HEK293T (cell line): ENCODE measurements around the gene EHD4.

Source experiments
- CTCF ChIA-PET: fragments of 350-600 bp; formaldehyde crosslinking; extraction: SDS; loops from one replicate; lab custom pipeline; 2021; ENCODE audit warnings: antibody characterized with exemption, inconsistent platforms; lab: Yijun Ruan, JAX
- POLR2A ChIA-PET: fragments of 350-600 bp; formaldehyde crosslinking; extraction: SDS; loops from one replicate; lab custom pipeline; 2020; ENCODE audit warnings: antibody characterized with exemption, inconsistent platforms; lab: Yijun Ruan, JAX
- DNase-seq: peaks from one replicate; pipeline ENCODE4 v3.0.0; 2012; ENCODE audit warnings: mixed read lengths; ENCODE audit errors: extremely low spot score
- ARNT ChIP-seq: fragments of 450-650 bp; IDR thresholded peaks from 2 replicates; pipeline ENCODE4 v1.6.1; 2017; ENCODE audit warnings: mild to moderate bottlenecking
- BHLHE40 ChIP-seq: fragments of 450-650 bp; IDR thresholded peaks from 2 replicates; pipeline ENCODE4 v1.6.1; 2016; ENCODE audit warnings: mild to moderate bottlenecking, moderate library complexity, borderline replicate concordance
- CTBP1 ChIP-seq: fragments of 450-650 bp; IDR thresholded peaks from 2 replicates; pipeline ENCODE4 v1.6.1; 2016; ENCODE audit warnings: borderline replicate concordance
- ELF4 ChIP-seq: fragments of 450-650 bp; IDR thresholded peaks from 2 replicates; pipeline ENCODE4 v1.6.1; 2017; ENCODE audit warnings: antibody characterized with exemption
- FOXA1 ChIP-seq: fragments of 450-650 bp; IDR thresholded peaks from 2 replicates; pipeline ENCODE4 v1.6.1; 2016; ENCODE audit warnings: mild to moderate bottlenecking
- FOXK2 ChIP-seq: fragments of 450-650 bp; IDR thresholded peaks from 2 replicates; pipeline ENCODE4 v1.6.1; 2016; ENCODE audit warnings: mild to moderate bottlenecking
- FOXM1 ChIP-seq: fragments of 450-650 bp; IDR thresholded peaks from 2 replicates; pipeline ENCODE4 v1.6.1; 2017; ENCODE audit warnings: mild to moderate bottlenecking, borderline replicate concordance
- HDGF ChIP-seq: fragments of 450-650 bp; IDR thresholded peaks from 2 replicates; pipeline ENCODE4 v1.6.1; 2017; ENCODE audit warnings: antibody characterized with exemption, borderline replicate concordance
- L3MBTL2 ChIP-seq: fragments of 450-650 bp; conservative IDR thresholded peaks from 2 replicates; pipeline ENCODE4 v1.6.1; 2016; ENCODE audit warnings: mild to moderate bottlenecking
- LEF1 ChIP-seq: fragments of 450-650 bp; IDR thresholded peaks from 2 replicates; pipeline ENCODE4 v1.6.1; 2017; ENCODE audit warnings: mild to moderate bottlenecking, borderline replicate concordance
- NFRKB ChIP-seq: fragments of 450-650 bp; IDR thresholded peaks from 2 replicates; pipeline ENCODE4 v1.6.1; 2016; ENCODE audit warnings: mild to moderate bottlenecking, moderate library complexity
- PKNOX1 ChIP-seq: fragments of 450-650 bp; IDR thresholded peaks from 2 replicates; pipeline ENCODE4 v1.6.1; 2016
- SP1 ChIP-seq: fragments of 450-650 bp; IDR thresholded peaks from 2 replicates; pipeline ENCODE4 v1.6.1; 2017
- SUZ12 ChIP-seq: fragments of 450-650 bp; IDR thresholded peaks from 2 replicates; pipeline ENCODE4 v1.6.1; 2016; ENCODE audit warnings: mild to moderate bottlenecking
- TARDBP ChIP-seq: fragments of 450-650 bp; IDR thresholded peaks from 2 replicates; pipeline ENCODE4 v1.6.1; 2016
- ZNF384 ChIP-seq: fragments of 450-650 bp; IDR thresholded peaks from 2 replicates; pipeline ENCODE4 v1.6.1; 2016

EHD4 gene

GRCh38 chr15:41955100-41955499 lies 17.3 kb downstream of the EHD4 start:
- CTCF ChIA-PET = no interaction called here
- POLR2A ChIA-PET = no interaction called here
- TF ChIP-seq ELF4 (no peak), FOXM1 (no peak), ARNT (no peak), FOXK2 (no peak)
- no peak for DNase-seq

- POLR2A ChIA-PET = no interaction called here
- DNase-seq = no peak
- CTCF ChIA-PET = no interaction called here
- TF ChIP-seq FOXA1 = no peak
- no peak for TF ChIP-seq BHLHE40
- no peak for TF ChIP-seq ARNT
- TF ChIP-seq PKNOX1 = no peak
- TF ChIP-seq LEF1 = no peak
- TF ChIP-seq FOXK2 = no peak
- no peak for TF ChIP-seq ELF4
- no peak for TF ChIP-seq HDGF
- no peak for TF ChIP-seq SUZ12
- no peak for TF ChIP-seq ZNF384
- TF ChIP-seq CTBP1 = no peak
- TF ChIP-seq SP1 = no peak
- no peak for TF ChIP-seq FOXM1
- TF ChIP-seq L3MBTL2 = no peak
- no peak for TF ChIP-seq TARDBP
- TF ChIP-seq NFRKB = no peak
These were observed 18.3 kb downstream of the EHD4 start for GRCh38 chr15:41954036-41954435.

GRCh38 chr15:41952013-41952563 lies 20.3 kb downstream of the EHD4 start:
- POLR2A ChIA-PET = interaction anchor here (1.1 kb wide), 1 partner anchor 20 kb away, joined by 4 read pairs; the partner anchor contains the start of gene EHD4
- DNase-seq = no peak
- TF ChIP-seq LEF1 (no peak), SP1 (no peak), L3MBTL2 (no peak), ELF4 (no peak)
- CTCF ChIA-PET = no interaction called here

GRCh38 chr15:41951571-41951970 lies 20.8 kb downstream of the EHD4 start:
- no peak for DNase-seq
- no peak for TF ChIP-seq BHLHE40
- no peak for TF ChIP-seq CTBP1
- TF ChIP-seq FOXM1 = no peak
- no peak for TF ChIP-seq PKNOX1
- TF ChIP-seq ELF4 = no peak
- no peak for TF ChIP-seq SUZ12
- TF ChIP-seq ZNF384 = no peak
- TF ChIP-seq FOXA1 = no peak
- TF ChIP-seq FOXK2 = no peak
- TF ChIP-seq ARNT = no peak
- TF ChIP-seq LEF1 = no peak
- TF ChIP-seq HDGF = no peak
- TF ChIP-seq L3MBTL2 = no peak
- TF ChIP-seq TARDBP = no peak
- no peak for TF ChIP-seq NFRKB
- TF ChIP-seq SP1 = no peak
- ChIA-PET CTCF (no interaction called here), POLR2A (no interaction called here)

- ChIA-PET CTCF (no interaction called here), POLR2A (no interaction called here)
- DNase-seq = no peak
- TF ChIP-seq LEF1 = no peak
- TF ChIP-seq ZNF384 = no peak
- TF ChIP-seq FOXA1 = no peak
- no peak for TF ChIP-seq BHLHE40
- no peak for TF ChIP-seq L3MBTL2
- TF ChIP-seq FOXM1 = no peak
- no peak for TF ChIP-seq HDGF
- no peak for TF ChIP-seq TARDBP
- no peak for TF ChIP-seq SUZ12
- TF ChIP-seq SP1 = no peak
- no peak for TF ChIP-seq FOXK2
- TF ChIP-seq NFRKB = no peak
- no peak for TF ChIP-seq CTBP1
- TF ChIP-seq ARNT = no peak
- no peak for TF ChIP-seq PKNOX1
- no peak for TF ChIP-seq ELF4
These were observed 21.9 kb downstream of the EHD4 start for GRCh38 chr15:41950489-41950888.

GRCh38 chr15:41950127-41950483 lies 22.3 kb downstream of the EHD4 start:
- ChIA-PET POLR2A (interaction anchor here (1.2 kb wide), 1 partner anchor 21 kb away, joined by 3 read pairs; no protein-coding TSS in a partner anchor), CTCF (no interaction called here)
- DNase-seq = no peak
- no peak for TF ChIP-seq TARDBP
- TF ChIP-seq NFRKB = no peak
- TF ChIP-seq FOXM1 = no peak
- TF ChIP-seq SUZ12 = no peak
- TF ChIP-seq PKNOX1 = no peak
- no peak for TF ChIP-seq ARNT
- no peak for TF ChIP-seq LEF1
- TF ChIP-seq FOXK2 = no peak
- no peak for TF ChIP-seq BHLHE40
- no peak for TF ChIP-seq HDGF
- no peak for TF ChIP-seq ELF4
- no peak for TF ChIP-seq FOXA1
